WTC11 (cell line): Measurements from ENCODE around the gene NLRC5. TPM values are rescaled to one million over a fixed set of nuclear protein-coding genes. Genes with fewer than 3 reads are reported as not detected.
A peak's percentile ranks its signal among the peaks of the same experiment; 100 is the strongest.

Source experiments
- ATAC-seq: fragments of 200-7000 bp; cut with Tn5 transposase; 2 replicates; pipeline ENCODE4 v1.10.0; 2021; ENCODE audit warnings: mild to moderate bottlenecking, moderate library complexity
- CTCF ChIA-PET: fragments of 300-600 bp; sonication (Branson Sonifier 250); formaldehyde crosslinking; loops from one replicate; lab custom pipeline; 2021; ENCODE audit warnings: antibody characterized with exemption; lab: Charles Lee
- POLR2A ChIA-PET: fragments of 350-600 bp; sonication (Branson Sonifier 250); formaldehyde crosslinking; loops from one replicate; lab custom pipeline; 2021; ENCODE audit warnings: antibody characterized with exemption; lab: Charles Lee
- DNase-seq: peaks from one replicate; pipeline ENCODE4 v3.0.0; 2021; ENCODE audit warnings: low spot score
- H3K27ac Mint-ChIP-seq: 2 replicates; pipeline ENCODE4 v1.8.0; 2021; ENCODE audit warnings: mixed read lengths
- H3K27me3 Mint-ChIP-seq: 2 replicates; pipeline ENCODE4 v1.8.0; 2021; ENCODE audit warnings: low read depth, mild to moderate bottlenecking, moderate library complexity, mixed read lengths
- H3K36me3 Mint-ChIP-seq: 2 replicates; pipeline ENCODE4 v1.8.0; 2021; ENCODE audit warnings: mixed read lengths
- H3K4me1 Mint-ChIP-seq: 2 replicates; pipeline ENCODE4 v1.8.0; 2022; ENCODE audit warnings: mixed read lengths
- H3K4me3 Mint-ChIP-seq: 2 replicates; pipeline ENCODE4 v1.8.0; 2021; ENCODE audit warnings: mild to moderate bottlenecking, moderate library complexity, mixed read lengths
- H3K9me3 Mint-ChIP-seq: 2 replicates; pipeline ENCODE4 v1.8.0; 2021; ENCODE audit warnings: mixed read lengths
- ATF6 ChIP-seq: sonication (generic); formaldehyde crosslinking; IDR thresholded peaks from 2 replicates; pipeline ENCODE4 v1.8.1; 2023; ENCODE audit warnings: mild to moderate bottlenecking, missing genetic modification reagents
- MXD4 ChIP-seq: fragments of 250-450 bp; sonication (Bioruptor Pico); IDR thresholded peaks from 2 replicates; pipeline ENCODE4 v1.8.0; 2021; ENCODE audit warnings: mild to moderate bottlenecking, moderate library complexity, borderline replicate concordance
- OVOL2 ChIP-seq: fragments of 250-450 bp; sonication (Bioruptor Pico); IDR thresholded peaks from 2 replicates; pipeline ENCODE4 v1.9.0; 2021; ENCODE audit warnings: mild to moderate bottlenecking, borderline replicate concordance
- TCF7 ChIP-seq: sonication (generic); formaldehyde crosslinking; IDR thresholded peaks from 2 replicates; pipeline ENCODE4 v1.8.0; 2022; ENCODE audit warnings: mild to moderate bottlenecking, low read depth, missing genetic modification reagents, moderate library complexity
- ZNF281 ChIP-seq: sonication (generic); formaldehyde crosslinking; IDR thresholded peaks from 2 replicates; pipeline ENCODE4 v1.8.0; 2023; ENCODE audit warnings: mild to moderate bottlenecking, missing genetic modification reagents
- ZNF416 ChIP-seq: fragments of 250-450 bp; sonication (Bioruptor Pico); IDR thresholded peaks from 2 replicates; pipeline ENCODE4 v1.9.0; 2021; ENCODE audit warnings: mild to moderate bottlenecking, inconsistent platforms
- ZNF512 ChIP-seq: sonication (generic); formaldehyde crosslinking; IDR thresholded peaks from 2 replicates; pipeline ENCODE4 v1.8.1; 2022; ENCODE audit warnings: missing genetic modification reagents, borderline replicate concordance
- ZSCAN18 ChIP-seq: fragments of 250-450 bp; sonication (Bioruptor Pico); IDR thresholded peaks from 2 replicates; pipeline ENCODE4 v2.1.2; 2022; ENCODE audit warnings: mild to moderate bottlenecking, moderate library complexity
- total RNA-seq: library from RNA; stranded (reverse); gene quantifications from 3 replicates; pipeline ENCODE4 v1.2.3, GENCODE V29; 2021

Gene NLRC5
- total RNA-seq, 1 experiment from 2014 or later = 2.8 TPM

GRCh38 chr16:56946767-56947603 is 42.4 kb upstream of the NLRC5 start (continued):
- TF ChIP-seq ZSCAN18 (CRISPR knock-in tag) = no peak
- TF ChIP-seq, all 79 proteins: peak for 0

GRCh38 chr16:56947604-56947995 is 41.8 kb upstream of the NLRC5 start:
- ATAC-seq (no peak), DNase-seq (no peak)
- peak overlapping the region; percentile 48; the same call in 1 of the 2 replicates for H3K27ac Mint-ChIP-seq

More at GRCh38 chr16:56947604-56947995, 41.8 kb upstream of the NLRC5 start:
- Mint-ChIP-seq H3K4me3 (no peak overlapping the region), H3K27me3 (no peaks in the 10 kb centered on the region; the same call in 1 of the 2 replicates), H3K9me3 (no peaks in the 10 kb centered on the region), H3K4me1 (peaks cover 14% of the 10 kb centered on the region), H3K36me3 (peaks cover 16% of the 10 kb centered on the region; the same call in 1 of the 2 replicates)
- no peak for TF ChIP-seq MXD4
- TF ChIP-seq OVOL2 (CRISPR knock-in tag) = no peak
- no peak for TF ChIP-seq ATF6
- no peak for TF ChIP-seq ZNF416 (CRISPR knock-in tag)
- TF ChIP-seq TCF7 (CRISPR knock-in tag) = no peak
- TF ChIP-seq ZNF512 (CRISPR knock-in tag) = no peak
- TF ChIP-seq ZNF281 (CRISPR knock-in tag) = no peak
- ChIA-PET CTCF (interaction anchor here (1.2 to 1.8 kb wide), 4 partner anchors 18 to 155 kb away, joined by 3 to 5 read pairs (median 4); no protein-coding TSS in a partner anchor), POLR2A (interaction anchor here (1.6 kb wide), 1 partner anchor 14 kb away, joined by 4 read pairs; no protein-coding TSS in a partner anchor)
